NOMO-1 treated with DMSO at 0.1 percent for 48 hours (cell line): ENCODE results near the gene CARD11.
"Not testable (repeated sequence)": the region's sequence is repeated elsewhere in the genome, so short reads cannot be mapped to it uniquely, and the experiment has no call there.

Source experiments
- DNase-seq: peaks from one replicate; lab custom pipeline; 2025; ENCODE audit not compliant: unreplicated experiment; lab: John Stamatoyannopoulos, UW

CARD11 gene

GRCh38 chr7:3065724-3066143 lies 22.1 kb upstream of the CARD11 start:
- DNase-seq: peak; percentile 37

DNA sequence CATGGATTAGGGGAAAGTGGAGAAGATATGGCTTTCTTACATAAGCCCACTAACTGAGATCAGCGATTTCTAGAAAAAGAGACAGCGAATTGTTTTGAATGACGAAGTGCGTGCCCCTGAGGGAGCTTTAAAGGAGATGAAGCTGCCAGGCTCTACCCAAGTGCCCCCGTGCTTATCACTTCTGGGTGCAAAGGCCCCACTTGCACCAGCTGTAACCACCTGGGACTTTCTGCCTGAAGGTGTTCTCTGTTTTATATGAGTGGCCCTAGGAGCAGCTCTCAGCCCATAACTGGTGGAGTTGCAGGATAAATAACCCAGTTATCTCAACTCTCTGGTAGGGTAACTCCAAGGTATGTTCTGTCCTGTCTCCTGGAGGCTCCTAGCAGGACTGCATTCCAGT lies 20.4 kb upstream of the CARD11 start:
- DNase-seq: no peak

GRCh38 chr7:3063016-3063753 lies 19.5 kb upstream of the CARD11 start:
- no peak for DNase-seq

DNA sequence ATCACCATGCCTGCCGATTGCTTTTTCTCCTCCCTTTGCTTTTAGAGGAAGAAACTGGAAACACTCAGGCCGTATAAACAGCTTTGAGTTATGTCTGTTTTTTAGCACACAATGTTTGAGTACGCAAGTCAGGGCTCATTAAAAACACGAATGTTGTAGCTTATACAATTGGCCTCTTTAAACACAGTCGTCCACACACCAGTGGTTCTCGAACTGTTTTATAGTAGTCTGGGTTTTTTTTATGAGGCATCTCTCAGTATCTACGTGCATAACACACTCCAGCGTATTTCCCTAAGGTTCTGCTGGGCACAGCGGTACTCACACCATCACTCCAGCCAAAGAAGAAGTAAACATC lies 13.4 kb upstream of the CARD11 start:
- DNase-seq: no peak

- DNase-seq: no peak
Measured at GRCh38 chr7:3056234-3057065, 12.8 kb upstream of the CARD11 start.

DNA sequence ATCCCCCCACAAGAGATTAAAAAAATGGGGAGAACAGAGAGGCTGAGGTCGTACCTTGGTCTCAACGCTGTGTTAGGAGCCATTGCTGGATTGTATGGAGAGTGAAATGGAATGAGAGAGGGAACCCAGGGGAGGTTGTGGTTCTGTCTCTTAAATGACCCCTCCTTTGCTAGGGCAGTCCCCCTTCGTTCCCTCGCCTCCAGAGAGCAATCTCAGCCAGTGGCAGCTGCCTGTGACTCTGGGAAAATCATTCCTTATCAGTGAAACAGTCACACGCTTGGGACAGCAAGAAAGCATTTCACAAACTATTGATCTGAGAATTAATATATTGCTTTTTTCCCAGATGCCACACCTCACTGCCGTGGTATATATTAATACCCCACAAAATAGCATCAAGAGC lies 12.0 kb upstream of the CARD11 start:
- no peak for DNase-seq

DNA sequence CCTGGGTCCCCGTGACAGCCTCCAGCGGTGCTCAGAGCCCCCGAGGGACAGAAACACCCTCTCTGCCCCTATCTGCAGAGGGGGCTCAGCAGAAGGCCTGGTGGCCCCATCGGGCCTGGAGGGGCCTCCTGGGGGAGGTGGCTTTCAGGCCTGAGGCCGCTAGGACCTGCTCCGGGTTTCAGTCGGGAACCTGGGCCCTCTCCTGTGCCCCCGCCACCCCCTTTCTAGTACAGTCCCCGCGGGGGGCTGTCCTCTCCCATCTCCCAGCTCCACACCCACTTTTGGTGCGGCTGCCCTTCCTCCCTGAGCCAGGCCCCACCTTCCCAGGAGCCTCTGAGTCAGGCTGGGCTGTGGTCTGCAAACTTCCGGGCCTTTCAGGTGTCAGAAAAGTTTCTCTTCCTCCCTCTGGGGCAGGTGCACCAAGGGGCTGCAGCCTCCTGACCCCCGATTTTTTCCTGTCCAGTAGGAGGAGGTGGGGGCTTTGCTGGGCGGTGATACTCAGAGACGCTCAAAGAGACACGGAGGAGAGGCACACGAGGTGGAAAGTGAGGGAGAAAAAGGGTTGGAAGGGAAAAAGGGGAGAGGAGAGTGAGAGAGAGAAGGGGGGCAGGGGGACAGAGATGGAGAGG lies 692 bp downstream of the CARD11 start:
- DNase-seq: no peak

DNA sequence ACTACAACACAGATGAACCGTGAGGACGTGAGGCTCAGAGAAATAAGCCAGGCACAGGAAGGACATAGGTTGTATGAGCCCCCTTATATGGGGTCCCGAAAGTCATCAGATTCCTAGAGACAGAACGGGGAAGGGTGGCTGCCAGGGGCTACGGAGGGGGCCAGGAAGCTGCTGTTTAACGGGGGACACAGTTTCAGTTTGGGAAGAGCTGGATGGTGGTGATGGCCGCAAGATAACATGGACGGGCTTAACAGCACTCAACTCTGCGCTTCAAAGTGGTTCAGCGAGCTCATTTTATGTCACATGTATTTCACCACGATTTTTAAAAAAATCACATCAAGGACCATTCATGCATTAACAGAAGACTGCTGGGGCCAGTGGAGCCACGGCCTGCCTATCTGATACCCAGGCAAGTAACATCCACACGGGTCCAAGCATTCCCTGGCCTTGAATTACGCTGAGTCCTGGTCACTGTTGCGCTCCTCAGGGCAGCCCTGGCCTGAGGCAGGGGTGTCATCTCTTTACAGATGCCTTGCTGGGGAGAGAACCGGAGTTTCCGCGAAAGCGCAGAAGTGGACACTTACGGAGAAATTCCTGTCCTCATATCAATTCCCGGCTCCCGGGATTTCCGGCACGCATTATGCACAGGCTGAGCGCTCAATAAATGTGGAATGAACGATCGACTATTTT lies 1.5 kb downstream of the CARD11 start:
- no peak for DNase-seq

DNA sequence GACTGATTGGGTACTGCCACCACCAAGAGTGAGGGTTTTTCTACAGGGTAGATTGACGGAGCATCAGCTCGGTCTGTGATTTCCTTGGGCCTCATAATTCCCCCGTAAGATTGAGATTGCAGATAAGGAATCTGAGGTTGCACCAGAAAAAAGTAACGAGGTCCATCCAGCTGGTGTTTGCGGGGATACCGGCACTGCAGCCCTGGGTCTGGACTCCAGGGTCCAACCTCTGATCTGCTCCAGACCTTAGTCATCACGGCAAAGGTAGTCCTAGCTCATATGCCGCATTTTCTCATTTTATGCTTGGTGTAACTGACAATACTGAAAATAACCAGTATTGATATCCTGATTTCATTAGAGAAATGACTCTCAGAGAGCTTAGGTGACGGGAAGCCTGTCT lies 3.9 kb downstream of the CARD11 start:
- DNase-seq: no peak

GRCh38 chr7:3038011-3038410 lies 5.7 kb downstream of the CARD11 start:
- not testable (repeated sequence) for DNase-seq

DNA sequence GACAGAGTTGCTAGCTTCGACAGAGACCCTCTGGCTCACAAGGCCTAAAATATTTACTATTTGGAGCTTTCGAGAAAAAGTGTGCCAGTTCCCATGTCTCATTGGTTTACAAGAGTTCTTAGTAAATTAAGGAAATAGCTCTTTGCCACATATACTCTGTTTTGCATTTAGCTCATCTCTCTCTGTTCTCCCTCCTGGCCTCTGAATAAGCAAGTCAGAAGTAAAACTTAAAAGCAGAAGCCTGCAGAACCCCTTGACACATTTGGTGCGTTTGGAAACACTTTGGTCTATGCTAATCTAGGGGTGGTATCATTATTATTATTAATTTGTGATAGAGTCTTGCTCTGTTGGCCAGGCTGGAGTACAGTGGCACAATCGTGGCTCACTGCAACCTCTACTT lies 6.4 kb downstream of the CARD11 start:
- DNase-seq: peak; percentile 24

DNA sequence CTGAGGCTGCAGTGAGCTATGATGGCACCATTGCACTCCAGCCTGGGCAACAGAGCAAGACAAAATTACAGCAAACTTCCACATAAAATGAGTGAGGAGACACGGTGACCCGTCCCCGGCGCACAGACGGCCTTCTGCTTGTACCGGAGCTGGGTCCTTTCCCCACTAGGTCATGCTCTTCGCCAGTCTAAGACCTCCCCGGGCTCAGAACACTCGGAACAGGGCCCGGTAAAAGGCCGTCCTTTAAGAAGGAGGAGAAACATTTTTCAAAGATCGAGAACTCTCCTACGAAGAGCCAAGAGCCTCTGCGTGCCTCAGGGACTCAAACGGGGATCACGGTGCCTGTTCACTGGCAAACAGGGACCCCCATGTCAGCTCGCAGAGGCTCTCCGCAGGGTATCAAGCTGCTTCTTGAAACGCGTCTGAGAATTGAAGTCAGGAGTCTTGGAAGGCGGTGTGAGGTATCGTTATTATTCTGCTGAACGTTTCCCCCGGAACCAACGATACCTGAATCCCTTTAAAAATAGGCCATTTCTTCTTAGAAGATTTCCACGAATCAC lies 9.0 kb downstream of the CARD11 start:
- DNase-seq: no peak

DNA sequence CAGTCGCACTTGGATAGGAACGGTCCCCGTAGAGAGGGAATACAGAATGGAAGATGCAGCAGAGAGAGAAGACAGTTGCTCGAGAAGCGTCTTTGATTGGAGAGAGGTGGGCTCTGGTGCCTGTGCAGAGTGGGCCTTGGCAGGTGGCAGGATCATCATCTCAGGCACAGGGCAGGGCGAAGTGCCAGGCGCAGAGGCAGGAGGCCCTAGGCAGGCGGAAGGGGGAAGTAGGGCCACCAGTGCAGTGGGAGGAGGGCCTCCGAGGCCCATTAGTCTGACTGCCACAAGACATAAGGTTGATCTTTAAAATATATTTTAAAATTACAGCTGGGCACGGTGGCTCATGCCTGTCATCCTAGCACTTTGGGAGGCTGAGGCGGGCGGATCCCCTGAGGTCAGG lies 10.1 kb downstream of the CARD11 start:
- peak; percentile 35 for DNase-seq

DNA sequence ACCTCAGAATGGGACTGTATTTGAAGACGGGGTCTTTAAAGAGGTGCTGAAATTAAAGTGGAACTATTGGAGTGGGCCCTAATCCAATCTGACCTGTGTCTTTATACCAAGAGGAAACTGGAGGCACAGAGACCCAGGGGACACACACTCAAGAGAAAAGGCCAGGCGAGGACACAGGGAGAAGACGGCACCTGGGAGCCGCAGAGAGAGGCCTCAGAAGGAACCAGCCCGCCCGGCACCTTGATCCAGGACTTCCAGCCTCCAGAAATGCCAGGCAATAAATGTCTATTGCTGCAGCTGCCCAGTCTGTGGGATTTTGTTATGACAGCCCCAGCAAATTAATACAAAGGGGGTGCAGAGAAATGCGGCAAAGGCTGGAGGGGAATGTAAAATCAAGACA lies 10.5 kb downstream of the CARD11 start:
- no peak for DNase-seq

DNA sequence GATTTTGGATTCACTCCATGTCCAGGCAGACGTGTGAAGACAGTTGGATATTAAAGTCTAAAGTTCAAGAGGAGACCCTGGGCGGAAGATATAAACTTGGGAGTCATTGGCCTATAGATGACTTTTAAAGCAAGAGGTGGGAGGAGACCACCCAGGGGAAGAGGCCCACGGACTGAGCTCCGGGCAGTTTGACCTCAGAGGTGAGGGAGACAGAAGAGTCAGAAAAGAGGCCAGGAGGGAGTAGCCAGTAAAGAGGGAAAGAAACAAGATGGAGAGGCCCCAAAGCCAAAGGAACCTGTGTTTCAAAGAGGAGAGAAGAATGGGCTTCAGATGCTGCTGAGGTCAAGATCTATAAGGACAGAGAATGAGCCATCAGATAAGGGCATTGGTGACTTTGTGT lies 11.4 kb downstream of the CARD11 start:
- DNase-seq: no peak

- no peak for DNase-seq
Measured at GRCh38 chr7:3029138-3029537, 14.5 kb downstream of the CARD11 start.

DNA sequence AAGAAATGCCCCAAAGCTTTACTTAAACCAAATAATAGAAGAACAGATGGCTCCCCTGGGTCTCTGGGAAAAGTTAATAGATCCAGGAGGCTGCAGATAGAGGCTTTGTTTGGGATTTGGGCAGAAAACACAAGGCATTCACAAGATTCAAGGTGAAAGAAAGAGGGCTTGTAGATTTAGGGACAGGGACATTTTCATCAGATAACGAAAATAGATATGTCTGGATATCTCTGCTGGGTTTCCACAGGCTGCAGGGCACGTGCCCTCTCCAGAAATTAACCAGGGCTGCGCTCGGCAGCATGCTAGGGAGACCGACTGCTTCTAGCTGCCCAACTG lies 14.9 kb downstream of the CARD11 start:
- no peak for DNase-seq

DNA sequence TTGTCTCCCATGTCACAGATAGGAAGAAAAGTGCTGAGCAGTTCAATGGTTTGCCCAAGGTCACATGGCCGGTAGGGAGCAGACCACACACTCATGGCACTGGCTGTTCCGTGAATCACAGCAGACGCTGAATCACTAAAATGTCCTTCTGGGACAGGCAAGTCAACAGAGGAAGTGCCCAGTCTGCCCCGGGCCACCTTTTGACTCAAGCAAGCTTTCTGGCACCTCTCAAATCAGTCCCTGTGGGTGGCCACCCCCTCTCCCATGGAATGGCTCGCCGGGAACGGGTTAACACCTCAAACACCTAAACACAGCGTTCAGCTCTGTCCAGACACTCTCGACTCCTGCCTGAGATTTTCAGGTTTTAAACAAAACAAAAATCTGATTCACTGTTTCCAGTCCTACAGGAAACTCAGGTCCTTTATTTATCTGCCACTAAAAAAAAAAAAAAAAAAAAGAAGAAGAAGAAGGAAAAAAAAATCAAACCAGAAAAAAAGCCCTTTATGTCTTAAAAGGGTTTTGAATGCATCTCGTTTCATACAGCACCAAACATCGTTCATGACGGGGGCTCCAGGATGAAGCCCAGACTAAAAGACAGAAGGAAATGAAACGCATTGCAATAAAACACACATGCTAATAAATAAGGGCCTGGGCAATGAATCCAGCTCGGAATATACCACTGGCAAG lies 15.5 kb downstream of the CARD11 start:
- no peak for DNase-seq

GRCh38 chr7:3027005-3027845 lies 16.4 kb downstream of the CARD11 start:
- no peak for DNase-seq

DNA sequence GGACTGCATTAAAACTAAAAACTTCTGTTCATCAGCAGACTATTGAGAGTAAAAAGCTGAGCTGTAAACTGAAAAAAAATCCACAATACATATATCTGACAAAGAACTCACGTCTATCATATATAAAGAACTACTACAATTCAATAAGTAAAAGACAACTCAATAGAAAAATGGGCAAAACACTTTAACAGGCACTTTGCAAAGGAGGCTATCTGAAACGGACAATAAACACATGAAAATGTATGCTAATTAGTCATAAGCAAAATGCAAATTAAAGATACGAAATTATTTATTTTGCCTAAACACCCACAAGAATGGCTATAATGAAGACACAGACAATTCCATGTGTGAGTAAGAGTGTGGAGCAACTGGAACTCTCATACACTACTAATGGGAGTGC lies 18.1 kb downstream of the CARD11 start:
- DNase-seq: no peak
